Tibial artery (tissue), 4 donors: Measurements from ENCODE around the gene USP5.
"Not testable (repeated sequence)": the region's sequence is repeated elsewhere in the genome, so short reads cannot be mapped to it uniquely, and the experiment has no call there.

ENCODE experiments used
- DNase-seq, 2 donors: peaks; one replicate each; pipeline ENCODE4 v3.0.0-alpha.2; 2019
- H3K27ac ChIP-seq, 2 donors: fragments of 200-600 bp; sonication (generic) in 1 of 2; 1 replicate in 1 of 2; 2 replicates in 1 of 2; pipeline ENCODE4 v1.5.1; 2018 to 2019; ENCODE audit warnings: mild to moderate bottlenecking in 1 of 2
- H3K27me3 ChIP-seq, 2 donors: fragments of 200-600 bp; sonication (generic) in 1 of 2; one replicate each; pipeline versions ENCODE4 v1.5.1 to v1.6.0; 2016 to 2019
- H3K36me3 ChIP-seq, 3 donors: fragments of 200-600 bp; sonication (generic) in 2 of 3; one replicate each; pipeline ENCODE4 v1.5.1; 2016 to 2019; ENCODE audit warnings: mild to moderate bottlenecking in 2 of 3
- H3K4me1 ChIP-seq, 4 donors: fragments of 200-600 bp; sonication (generic) in 2 of 4; 1 replicate in 3 of 4; 2 replicates in 1 of 4; pipeline ENCODE4 v1.5.1; 2016 to 2019
- H3K4me3 ChIP-seq, 2 donors: fragments of 200-600 bp; sonication (generic) in 1 of 2; 1 replicate in 1 of 2; 2 replicates in 1 of 2; pipeline ENCODE4 v1.5.1; 2018 to 2019; ENCODE audit warnings: mild to moderate bottlenecking in 2 of 2
- H3K9me3 ChIP-seq, 3 donors: fragments of 200-600 bp; sonication (generic) in 1 of 3; one replicate each; pipeline ENCODE4 v1.5.1; 2016 to 2019
- intact Hi-C: fragments of 100-400 bp; cut with DNase I; formaldehyde crosslinking; loops from one replicate; pipeline ENCODE4 v1.15.0; 2023; ENCODE audit warnings: low total_unique reads
- TF ChIP-seq, protein P1 (sequence below), 2 experiments: fragments of 200-600 bp in 1 of 2; fragments of 450-650 bp in 1 of 2; IDR thresholded peaks; one replicate each; pipeline ENCODE4 v1.5.1; 2017 to 2019; ENCODE audit warnings: antibody characterized with exemption in 2 of 2, mild to moderate bottlenecking in 1 of 2, moderate library complexity in 1 of 2

USP5 gene

GRCh38 chr12:6867413-6868210 lies 15.7 kb downstream of the USP5 start, which contains the start of gene TPI1:
Gene TPI1 (plus strand): TSS chr12:6867531. CDS start chr12:6867567, 36 bp downstream.
- Histone ChIP-seq H3K4me1 (peaks cover 0 to 55% (median 44%) of the 10 kb centered on the region in 4 donors), H3K27ac (peak within 1 kb of the TSS; percentile 99 to 100), H3K9me3 (no peaks in the 10 kb centered on the region), H3K36me3 (peaks cover 28 to 58% (median 43%) of the 10 kb centered on the region in 3 donors), H3K4me3 (peak within 1 kb of the TSS; percentile 94 to 100), H3K27me3 (no peaks in the 10 kb centered on the region)
- intact Hi-C loops: loop anchor here (5.0 kb wide), 2 partner anchors 75 to 100 kb away; partner anchors contain the start of genes C12orf57 and RNU7-1
- peak in 1 of 2 donors; percentile 94 for DNase-seq
- TF ChIP-seq, protein P1, sequence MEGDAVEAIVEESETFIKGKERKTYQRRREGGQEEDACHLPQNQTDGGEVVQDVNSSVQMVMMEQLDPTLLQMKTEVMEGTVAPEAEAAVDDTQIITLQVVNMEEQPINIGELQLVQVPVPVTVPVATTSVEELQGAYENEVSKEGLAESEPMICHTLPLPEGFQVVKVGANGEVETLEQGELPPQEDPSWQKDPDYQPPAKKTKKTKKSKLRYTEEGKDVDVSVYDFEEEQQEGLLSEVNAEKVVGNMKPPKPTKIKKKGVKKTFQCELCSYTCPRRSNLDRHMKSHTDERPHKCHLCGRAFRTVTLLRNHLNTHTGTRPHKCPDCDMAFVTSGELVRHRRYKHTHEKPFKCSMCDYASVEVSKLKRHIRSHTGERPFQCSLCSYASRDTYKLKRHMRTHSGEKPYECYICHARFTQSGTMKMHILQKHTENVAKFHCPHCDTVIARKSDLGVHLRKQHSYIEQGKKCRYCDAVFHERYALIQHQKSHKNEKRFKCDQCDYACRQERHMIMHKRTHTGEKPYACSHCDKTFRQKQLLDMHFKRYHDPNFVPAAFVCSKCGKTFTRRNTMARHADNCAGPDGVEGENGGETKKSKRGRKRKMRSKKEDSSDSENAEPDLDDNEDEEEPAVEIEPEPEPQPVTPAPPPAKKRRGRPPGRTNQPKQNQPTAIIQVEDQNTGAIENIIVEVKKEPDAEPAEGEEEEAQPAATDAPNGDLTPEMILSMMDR (IDR thresholded peaks at IDR 0.05): peak in 1 of 2 experiments; percentile 6

DNA sequence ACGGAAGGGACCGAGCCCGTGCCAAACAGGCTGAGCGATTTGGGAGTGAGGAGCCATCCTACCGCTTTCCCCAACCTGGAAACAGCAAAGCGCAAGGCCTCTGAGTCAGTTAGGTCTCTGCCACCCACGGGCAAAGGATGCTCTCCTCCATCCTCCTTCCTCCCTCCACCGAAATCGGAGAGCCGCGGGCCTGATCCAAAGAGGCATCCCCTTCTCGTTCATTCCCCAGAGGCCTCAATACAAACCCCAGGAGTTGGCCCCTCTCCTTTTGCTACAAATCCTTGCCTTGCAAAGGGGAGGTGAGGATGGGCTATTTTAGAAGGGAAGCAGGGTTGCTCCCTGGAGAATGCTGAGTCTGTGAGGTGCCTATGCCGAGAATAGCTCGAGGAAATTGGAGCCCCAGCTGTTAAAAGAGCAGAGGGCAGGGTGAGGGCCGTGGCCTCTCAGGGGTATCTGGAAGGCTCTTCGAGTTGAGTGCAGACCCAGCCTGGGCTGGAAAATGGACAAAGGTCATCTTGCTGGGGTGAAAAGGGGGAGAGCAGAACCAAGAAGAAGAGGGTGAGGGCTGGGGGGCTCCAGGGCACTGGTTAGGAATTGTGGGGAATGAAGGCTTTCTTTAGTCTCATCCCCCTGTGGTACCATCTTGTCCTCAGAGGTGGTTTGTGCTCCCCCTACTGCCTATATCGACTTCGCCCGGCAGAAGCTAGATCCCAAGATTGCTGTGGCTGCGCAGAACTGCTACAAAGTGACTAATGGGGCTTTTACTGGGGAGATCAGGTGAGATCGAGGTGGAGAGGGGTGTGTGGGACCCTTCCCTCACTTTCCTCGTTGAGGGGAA lies 16.5 kb downstream of the USP5 start:
- H3K4me1 ChIP-seq: peaks cover 0 to 56% (median 44%) of the 10 kb centered on the region in 4 donors
- intact Hi-C loops: loop anchor here (5.0 kb wide), 2 partner anchors 74 to 99 kb away; partner anchors contain the start of genes C12orf57 and RNU7-1
- H3K4me3 ChIP-seq: peak overlapping the region; percentile 94 to 100
- DNase-seq: no peak
- TF ChIP-seq, protein P1 (IDR thresholded peaks at IDR 0.05): no peak
- H3K27ac ChIP-seq: peak overlapping the region; percentile 99 to 100
- no peaks in the 10 kb centered on the region for H3K27me3 ChIP-seq
- peaks cover 20 to 50% (median 35%) of the 10 kb centered on the region in 3 donors for H3K36me3 ChIP-seq
- H3K9me3 ChIP-seq: no peaks in the 10 kb centered on the region

DNA sequence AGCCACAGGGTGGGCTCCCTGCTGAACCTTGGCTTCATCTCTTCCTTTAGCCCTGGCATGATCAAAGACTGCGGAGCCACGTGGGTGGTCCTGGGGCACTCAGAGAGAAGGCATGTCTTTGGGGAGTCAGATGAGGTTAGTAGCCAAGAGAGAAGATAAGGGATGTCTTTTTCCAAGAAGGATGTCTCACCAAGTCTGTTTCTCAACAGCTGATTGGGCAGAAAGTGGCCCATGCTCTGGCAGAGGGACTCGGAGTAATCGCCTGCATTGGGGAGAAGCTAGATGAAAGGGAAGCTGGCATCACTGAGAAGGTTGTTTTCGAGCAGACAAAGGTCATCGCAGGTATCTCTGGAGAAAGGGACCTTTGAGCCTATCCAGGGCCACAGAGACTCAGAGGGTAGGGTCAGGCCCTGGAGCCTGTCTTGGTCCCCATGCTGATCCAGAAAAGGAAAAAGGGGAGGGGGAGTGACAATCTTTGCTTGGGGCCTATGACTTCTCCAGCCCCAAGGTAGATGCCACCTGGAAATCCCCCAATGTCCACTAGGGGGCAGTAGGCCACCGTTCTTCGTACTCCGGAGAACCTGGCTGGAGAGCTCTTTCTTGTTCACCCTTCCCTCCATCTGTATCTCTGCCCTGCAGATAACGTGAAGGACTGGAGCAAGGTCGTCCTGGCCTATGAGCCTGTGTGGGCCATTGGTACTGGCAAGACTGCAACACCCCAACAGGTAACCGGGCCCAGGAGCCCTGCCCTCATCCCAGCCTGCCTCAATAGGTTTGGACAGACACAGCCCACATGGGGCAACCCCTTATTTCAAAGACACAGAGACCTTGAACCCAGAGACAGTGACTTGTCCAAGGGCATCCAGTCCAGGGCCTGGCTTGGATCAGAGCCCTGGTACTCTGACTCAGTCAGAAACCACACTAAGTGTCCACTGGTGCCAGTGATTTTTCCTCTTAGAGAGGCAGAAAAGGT lies 17.4 kb downstream of the USP5 start:
- DNase-seq: peak; percentile 74 to 85
- intact Hi-C loops: loop anchor here (5.0 kb wide), 2 partner anchors 73 to 98 kb away; partner anchors contain the start of genes C12orf57 and RNU7-1
- Histone ChIP-seq H3K4me3 (peak overlapping the region; percentile 94 to 100), H3K4me1 (peaks cover 0 to 56% (median 46%) of the 10 kb centered on the region in 4 donors), H3K27ac (peak overlapping the region; percentile 99 to 100), H3K36me3 (peaks cover 14 to 41% (median 26%) of the 10 kb centered on the region in 3 donors), H3K27me3 (no peaks in the 10 kb centered on the region), H3K9me3 (no peaks in the 10 kb centered on the region)
- TF ChIP-seq, protein P1 (IDR thresholded peaks at IDR 0.05): peak; percentile 89 to 91

GRCh38 chr12:6870304-6870703 lies 18.4 kb downstream of the USP5 start:
- H3K4me3 ChIP-seq, DNase-seq, intact Hi-C loops, H3K27me3 ChIP-seq, H3K9me3 ChIP-seq: not testable (repeated sequence)
- peak overlapping the region in 1 of 2 donors; percentile 100 for H3K27ac ChIP-seq
- peaks cover 10 to 31% (median 21%) of the 10 kb centered on the region in 3 donors for H3K36me3 ChIP-seq
- H3K4me1 ChIP-seq: peaks cover 0 to 62% (median 46%) of the 10 kb centered on the region in 4 donors

DNA sequence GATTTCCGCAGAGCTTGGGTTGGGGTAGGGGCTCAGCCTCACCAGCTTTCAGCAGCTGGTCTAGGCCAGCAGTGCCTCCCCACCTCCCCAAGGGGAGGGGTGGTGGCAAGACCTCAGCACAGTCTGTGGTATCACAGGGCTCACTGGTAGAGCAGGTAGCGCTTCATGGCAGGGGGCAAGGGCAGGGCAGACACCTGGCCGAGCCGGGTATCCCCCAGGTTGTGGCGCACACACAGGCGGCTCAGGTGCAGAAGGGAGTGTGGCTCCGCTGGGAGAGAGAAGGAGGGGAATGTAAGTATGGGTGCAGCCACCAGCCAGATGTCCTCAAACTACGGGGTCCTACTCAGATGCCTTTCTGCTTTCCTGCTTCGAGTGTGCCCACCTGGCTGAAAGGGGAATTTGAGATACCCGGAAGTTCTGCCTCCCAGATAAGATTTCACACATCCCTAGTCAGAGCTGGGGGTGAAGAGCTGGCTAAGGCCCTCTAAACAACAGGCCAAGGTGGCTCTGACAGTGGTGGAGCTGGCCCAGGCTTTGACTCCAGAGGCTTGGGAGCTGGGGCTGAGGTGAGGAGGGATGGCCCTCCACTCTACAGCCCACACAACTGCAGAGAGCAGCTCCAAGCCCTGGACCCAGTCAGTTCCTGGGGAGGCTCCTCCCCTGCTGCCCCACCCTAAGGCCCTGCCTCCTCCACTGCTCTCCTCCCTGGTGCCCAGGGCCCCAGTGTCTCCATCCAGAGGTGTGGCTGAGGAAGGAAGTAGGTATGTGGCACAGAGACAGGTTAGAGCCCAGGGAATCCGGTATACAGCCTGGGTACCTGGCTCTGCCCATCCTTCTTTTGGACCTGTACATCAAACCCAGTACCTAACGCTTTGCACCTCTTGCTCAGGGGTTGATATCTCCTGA lies 19.4 kb downstream of the USP5 start:
- H3K36me3 ChIP-seq: peaks cover 10 to 28% (median 21%) of the 10 kb centered on the region in 3 donors
- peak overlapping the region; percentile 86 to 88 for H3K27ac ChIP-seq
- TF ChIP-seq, protein P1 (IDR thresholded peaks at IDR 0.05): no peak
- no peaks in the 10 kb centered on the region for H3K27me3 ChIP-seq
- intact Hi-C loops: no loop called here
- peak overlapping the region; percentile 73 to 76 for H3K4me3 ChIP-seq
- H3K9me3 ChIP-seq: no peaks in the 10 kb centered on the region
- H3K4me1 ChIP-seq: peaks cover 0 to 59% (median 44%) of the 10 kb centered on the region in 4 donors
- DNase-seq: no peak
